ENCODE data around the gene MYL12A. TPM values are rescaled to one million over a fixed set of nuclear protein-coding genes. Genes with fewer than 3 reads are reported as not detected.

MYL12A gene
- total and polyA plus RNA-seq, 2 of the 13 experiments (the other 11 are each of a cell fraction or from before 2014, with no cell fraction given) = 261 to 277 TPM

DNA sequence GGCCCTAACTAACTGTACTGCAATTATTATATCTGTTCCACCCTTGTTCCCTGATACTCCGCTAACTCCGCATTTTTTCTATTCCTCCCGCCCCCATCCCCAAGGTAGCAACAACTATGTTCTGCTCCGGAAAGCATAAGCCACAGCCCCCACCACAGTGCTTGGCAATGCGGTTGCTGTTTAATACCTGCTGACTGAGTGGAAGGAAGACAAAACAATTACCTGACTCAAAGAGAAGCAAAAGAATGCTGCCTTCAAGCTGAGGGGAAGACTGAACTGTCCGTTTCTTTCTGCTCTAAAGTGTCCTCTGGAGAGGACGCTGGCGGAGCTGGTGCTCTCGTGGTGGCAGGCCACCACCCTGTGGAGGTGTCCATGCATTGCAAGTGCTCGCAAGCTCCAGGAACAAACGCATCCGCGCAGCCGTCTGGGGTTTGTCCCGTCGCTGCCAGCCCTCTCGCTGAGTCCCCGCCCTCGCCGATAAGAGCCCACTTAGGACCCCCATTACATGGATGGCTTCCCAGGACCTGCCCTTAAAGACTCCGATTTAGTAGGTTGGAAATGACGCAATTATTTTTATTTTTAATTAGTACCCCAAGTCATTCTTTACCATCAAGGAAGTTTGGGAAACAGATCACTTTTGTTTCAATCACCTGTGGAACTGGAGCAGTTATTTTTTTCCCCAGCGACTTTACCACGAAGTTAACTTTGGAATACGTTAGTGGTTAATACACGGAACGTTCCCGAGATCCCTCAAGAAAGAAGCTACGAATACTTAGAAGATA lies 1.6 kb upstream of the MYL12A start (continued):
- TF ChIP-seq, protein P1, sequence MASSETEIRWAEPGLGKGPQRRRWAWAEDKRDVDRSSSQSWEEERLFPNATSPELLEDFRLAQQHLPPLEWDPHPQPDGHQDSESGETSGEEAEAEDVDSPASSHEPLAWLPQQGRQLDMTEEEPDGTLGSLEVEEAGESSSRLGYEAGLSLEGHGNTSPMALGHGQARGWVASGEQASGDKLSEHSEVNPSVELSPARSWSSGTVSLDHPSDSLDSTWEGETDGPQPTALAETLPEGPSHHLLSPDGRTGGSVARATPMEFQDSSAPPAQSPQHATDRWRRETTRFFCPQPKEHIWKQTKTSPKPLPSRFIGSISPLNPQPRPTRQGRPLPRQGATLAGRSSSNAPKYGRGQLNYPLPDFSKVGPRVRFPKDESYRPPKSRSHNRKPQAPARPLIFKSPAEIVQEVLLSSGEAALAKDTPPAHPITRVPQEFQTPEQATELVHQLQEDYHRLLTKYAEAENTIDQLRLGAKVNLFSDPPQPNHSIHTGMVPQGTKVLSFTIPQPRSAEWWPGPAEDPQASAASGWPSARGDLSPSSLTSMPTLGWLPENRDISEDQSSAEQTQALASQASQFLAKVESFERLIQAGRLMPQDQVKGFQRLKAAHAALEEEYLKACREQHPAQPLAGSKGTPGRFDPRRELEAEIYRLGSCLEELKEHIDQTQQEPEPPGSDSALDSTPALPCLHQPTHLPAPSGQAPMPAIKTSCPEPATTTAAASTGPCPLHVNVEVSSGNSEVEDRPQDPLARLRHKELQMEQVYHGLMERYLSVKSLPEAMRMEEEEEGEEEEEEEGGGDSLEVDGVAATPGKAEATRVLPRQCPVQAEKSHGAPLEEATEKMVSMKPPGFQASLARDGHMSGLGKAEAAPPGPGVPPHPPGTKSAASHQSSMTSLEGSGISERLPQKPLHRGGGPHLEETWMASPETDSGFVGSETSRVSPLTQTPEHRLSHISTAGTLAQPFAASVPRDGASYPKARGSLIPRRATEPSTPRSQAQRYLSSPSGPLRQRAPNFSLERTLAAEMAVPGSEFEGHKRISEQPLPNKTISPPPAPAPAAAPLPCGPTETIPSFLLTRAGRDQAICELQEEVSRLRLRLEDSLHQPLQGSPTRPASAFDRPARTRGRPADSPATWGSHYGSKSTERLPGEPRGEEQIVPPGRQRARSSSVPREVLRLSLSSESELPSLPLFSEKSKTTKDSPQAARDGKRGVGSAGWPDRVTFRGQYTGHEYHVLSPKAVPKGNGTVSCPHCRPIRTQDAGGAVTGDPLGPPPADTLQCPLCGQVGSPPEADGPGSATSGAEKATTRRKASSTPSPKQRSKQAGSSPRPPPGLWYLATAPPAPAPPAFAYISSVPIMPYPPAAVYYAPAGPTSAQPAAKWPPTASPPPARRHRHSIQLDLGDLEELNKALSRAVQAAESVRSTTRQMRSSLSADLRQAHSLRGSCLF (CRISPR knock-in tag; IDR thresholded peaks at IDR 0.05; ENCODE audit: borderline replicate concordance) = no peak
- TF ChIP-seq SRF (IDR thresholded peaks at IDR 0.05; ENCODE audit: low read depth, low read length) = no peak
- TF ChIP-seq ZIK1 (CRISPR knock-in tag; IDR thresholded peaks at IDR 0.05; ENCODE audit: borderline replicate concordance, low read depth) = no peak
- TF ChIP-seq PCBP2 (optimal IDR thresholded peaks at IDR 0.05; ENCODE audit: low read depth, low read length, poor library complexity, severe bottlenecking) = no peak
- TF ChIP-seq ZNF331 (CRISPR knock-in tag; IDR thresholded peaks at IDR 0.05) = peak; percentile 31; the same call in 1 of the 2 replicates
- TF ChIP-seq XBP1 (CRISPR knock-in tag; IDR thresholded peaks at IDR 0.05) = no peak
- TF ChIP-seq ZNF503 (CRISPR knock-in tag; IDR thresholded peaks at IDR 0.05) = no peak
- no peak for TF ChIP-seq WIZ (CRISPR knock-in tag; IDR thresholded peaks at IDR 0.05)
- TF ChIP-seq, protein P2, sequence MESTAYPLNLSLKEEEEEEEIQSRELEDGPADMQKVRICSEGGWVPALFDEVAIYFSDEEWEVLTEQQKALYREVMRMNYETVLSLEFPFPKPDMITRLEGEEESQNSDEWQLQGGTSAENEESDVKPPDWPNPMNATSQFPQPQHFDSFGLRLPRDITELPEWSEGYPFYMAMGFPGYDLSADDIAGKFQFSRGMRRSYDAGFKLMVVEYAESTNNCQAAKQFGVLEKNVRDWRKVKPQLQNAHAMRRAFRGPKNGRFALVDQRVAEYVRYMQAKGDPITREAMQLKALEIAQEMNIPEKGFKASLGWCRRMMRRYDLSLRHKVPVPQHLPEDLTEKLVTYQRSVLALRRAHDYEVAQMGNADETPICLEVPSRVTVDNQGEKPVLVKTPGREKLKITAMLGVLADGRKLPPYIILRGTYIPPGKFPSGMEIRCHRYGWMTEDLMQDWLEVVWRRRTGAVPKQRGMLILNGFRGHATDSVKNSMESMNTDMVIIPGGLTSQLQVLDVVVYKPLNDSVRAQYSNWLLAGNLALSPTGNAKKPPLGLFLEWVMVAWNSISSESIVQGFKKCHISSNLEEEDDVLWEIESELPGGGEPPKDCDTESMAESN (CRISPR knock-in tag; conservative IDR thresholded peaks at IDR 0.05) = no peak; the same call in 1 of the 2 replicates
- peak; percentile 52; the same call in 1 of the 2 replicates for TF ChIP-seq TARDBP (CRISPR knock-in tag; IDR thresholded peaks at IDR 0.05)
- TF ChIP-seq ZBTB26 (CRISPR knock-in tag; IDR thresholded peaks at IDR 0.05; ENCODE audit: borderline replicate concordance) = 0 out of 2 replicates have a peak, but pooled peaks have one; percentile 73
- no peak for TF ChIP-seq ARNTL (CRISPR knock-in tag; IDR thresholded peaks at IDR 0.05)
- no peak for TF ChIP-seq RFXANK (CRISPR knock-in tag; IDR thresholded peaks at IDR 0.05)
- TF ChIP-seq IRX3 (CRISPR knock-in tag; IDR thresholded peaks at IDR 0.05; ENCODE audit: borderline replicate concordance, low read depth) = no peak
- no peak for TF ChIP-seq PHF20 (CRISPR knock-in tag; IDR thresholded peaks at IDR 0.05)
- peak; percentile 54 for TF ChIP-seq KDM5A (IDR thresholded peaks at IDR 0.05; ENCODE audit: borderline replicate concordance, low read length)
- TF ChIP-seq ZNF383 (CRISPR knock-in tag; IDR thresholded peaks at IDR 0.05; ENCODE audit: borderline replicate concordance) = no peak
- TF ChIP-seq, protein P3, sequence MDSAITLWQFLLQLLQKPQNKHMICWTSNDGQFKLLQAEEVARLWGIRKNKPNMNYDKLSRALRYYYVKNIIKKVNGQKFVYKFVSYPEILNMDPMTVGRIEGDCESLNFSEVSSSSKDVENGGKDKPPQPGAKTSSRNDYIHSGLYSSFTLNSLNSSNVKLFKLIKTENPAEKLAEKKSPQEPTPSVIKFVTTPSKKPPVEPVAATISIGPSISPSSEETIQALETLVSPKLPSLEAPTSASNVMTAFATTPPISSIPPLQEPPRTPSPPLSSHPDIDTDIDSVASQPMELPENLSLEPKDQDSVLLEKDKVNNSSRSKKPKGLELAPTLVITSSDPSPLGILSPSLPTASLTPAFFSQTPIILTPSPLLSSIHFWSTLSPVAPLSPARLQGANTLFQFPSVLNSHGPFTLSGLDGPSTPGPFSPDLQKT (CRISPR knock-in tag; IDR thresholded peaks at IDR 0.05; ENCODE audit: borderline replicate concordance) = no peak
